Stimulated activated CD4-positive, alpha-beta T cell treated with anti-CD3 and anti-CD28 coated beads, Interleukin-4, amount 100 ng/mL, for 48 hours (primary cell): Measurements from ENCODE around the gene SYNE2.

Experiments
- DNase-seq, 2 donors: peaks; one replicate each; pipeline ENCODE4 v3.0.0-alpha.2; 2020; ENCODE audit warnings: low read depth in 2 of 2

SYNE2 gene

GRCh38 chr14:64248689-64249088, 395.9 kb downstream of the SYNE2 start:
- no peak for DNase-seq

GRCh38 chr14:64249363-64249762, 396.6 kb downstream of the SYNE2 start:
- DNase-seq = no peak

- DNase-seq = no peak
These were observed 400.9 kb downstream of the SYNE2 start for GRCh38 chr14:64253672-64254071.

- DNase-seq = no peak
These were observed 403.0 kb downstream of the SYNE2 start for GRCh38 chr14:64255756-64256155.

GRCh38 chr14:64260418-64260817, 407.6 kb downstream of the SYNE2 start:
- DNase-seq = no peak

- DNase-seq = no peak
These were observed 412.4 kb downstream of the SYNE2 start for GRCh38 chr14:64265222-64265621.

GRCh38 chr14:64266239-64266638, 413.4 kb downstream of the SYNE2 start:
- DNase-seq = no peak

GRCh38 chr14:64272019-64272418, 419.2 kb downstream of the SYNE2 start:
- DNase-seq = no peak
